ENCODE measurements around the gene PAPOLA.
"Not testable (repeated sequence)": the region's sequence is repeated elsewhere in the genome, so short reads cannot be mapped to it uniquely, and the experiment has no call there.

The PAPOLA gene

GRCh38 chr14:96501740-96502620, at the start of gene PAPOLA:
Gene PAPOLA, plus strand, starts transcription at chr14:96502382. Its CDS starts 211 bp downstream, at chr14:96502593.
- peak; percentile 95 for DNase-seq

- DNase-seq, result no peak
Measured at GRCh38 chr14:96452684-96453083, 49.5 kb upstream of the PAPOLA start.

- DNase-seq, result no peak
Measured at GRCh38 chr14:96455588-96455987, 46.6 kb upstream of the PAPOLA start.

GRCh38 chr14:96459851-96460250, 42.3 kb upstream of the PAPOLA start:
- DNase-seq, result no peak

GRCh38 chr14:96461950-96462798, 40.0 kb upstream of the PAPOLA start:
- no peak for DNase-seq

- DNase-seq, result no peak
Measured at GRCh38 chr14:96464136-96464535, 38.0 kb upstream of the PAPOLA start.

- DNase-seq, result no peak
Measured at GRCh38 chr14:96466918-96467317, 35.3 kb upstream of the PAPOLA start.

GRCh38 chr14:96470331-96470730, 31.9 kb upstream of the PAPOLA start:
- DNase-seq, result no peak

GRCh38 chr14:96470967-96471366, 31.2 kb upstream of the PAPOLA start:
- not testable (repeated sequence) for DNase-seq

GRCh38 chr14:96478119-96478518, 24.1 kb upstream of the PAPOLA start:
- DNase-seq, result no peak

GRCh38 chr14:96479435-96480146, 22.6 kb upstream of the PAPOLA start:
- DNase-seq, result no peak

GRCh38 chr14:96481731-96482314, 20.4 kb upstream of the PAPOLA start:
- DNase-seq, result no peak

GRCh38 chr14:96482986-96483385, 19.2 kb upstream of the PAPOLA start:
- no peak for DNase-seq

GRCh38 chr14:96484399-96484798, 17.8 kb upstream of the PAPOLA start:
- DNase-seq, result no peak

GRCh38 chr14:96486705-96487104, 15.5 kb upstream of the PAPOLA start:
- no peak for DNase-seq

- no peak for DNase-seq
Measured at GRCh38 chr14:96489327-96489726, 12.9 kb upstream of the PAPOLA start.

- no peak for DNase-seq
Measured at GRCh38 chr14:96493178-96493577, 9.0 kb upstream of the PAPOLA start.

GRCh38 chr14:96494331-96494730, 7.9 kb upstream of the PAPOLA start:
- no peak for DNase-seq

- no peak for DNase-seq
Measured at GRCh38 chr14:96497087-96497486, 5.1 kb upstream of the PAPOLA start.

GRCh38 chr14:96497586-96497985, 4.6 kb upstream of the PAPOLA start:
- no peak for DNase-seq

- no peak for DNase-seq
Measured at GRCh38 chr14:96501217-96501739, 904 bp upstream of the PAPOLA start.

- peak; percentile 56 for DNase-seq
Measured at GRCh38 chr14:96502621-96503305, 581 bp downstream of the PAPOLA start.
